HFFc6 (cell line): ENCODE data around the gene DDO. TPM values are rescaled to one million over a fixed set of nuclear protein-coding genes. Genes with fewer than 3 reads are reported as not detected.

ENCODE experiments used
- DNase-seq: peaks from one replicate; pipeline ENCODE4 v3.0.0-alpha.2; 2018
- H3K27ac Mint-ChIP-seq: 2 replicates; pipeline ENCODE4 v1.8.0; 2020; ENCODE audit warnings: mild to moderate bottlenecking, mixed read lengths
- H3K27me3 Mint-ChIP-seq: 2 replicates; pipeline ENCODE4 v1.8.0; 2021; ENCODE audit warnings: mild to moderate bottlenecking, moderate library complexity, mixed read lengths; ENCODE audit not compliant: insufficient read depth
- H3K36me3 Mint-ChIP-seq: 2 replicates; pipeline ENCODE4 v1.8.0; 2021; ENCODE audit warnings: low read depth, mixed read lengths
- H3K4me1 Mint-ChIP-seq: 2 replicates; pipeline ENCODE4 v1.8.0; 2020; ENCODE audit warnings: low read depth, mixed read lengths
- H3K4me3 Mint-ChIP-seq: 2 replicates; pipeline ENCODE4 v1.8.0; 2020; ENCODE audit warnings: mild to moderate bottlenecking, moderate library complexity, mixed read lengths
- H3K9me3 Mint-ChIP-seq: 2 replicates; pipeline ENCODE4 v1.8.0; 2020; ENCODE audit warnings: mild to moderate bottlenecking, mixed read lengths
- total RNA-seq, 6 experiments: library from RNA; stranded (reverse); fragmentation: NEBNext Ultra II Directional; extraction: Animal tissue kit (Norgen Biotek cat#: 25700); gene quantifications; 2 replicates in 1 of 6; 3 replicates in 5 of 6; pipeline ENCODE4 v1.2.3, GENCODE V29; 2021
- TF ChIP-seq, protein P1 (sequence below): fragments of 200-600 bp; sonication (generic); IDR thresholded peaks from 2 replicates; pipeline ENCODE4 v1.5.0; 2021; ENCODE audit warnings: antibody characterized with exemption, mild to moderate bottlenecking

Gene DDO
- total RNA-seq, 6 experiments from 2014 or later = 0.50 to 1.2 (median 0.98) TPM

- DNase-seq = no peak
- TF ChIP-seq, protein P1, sequence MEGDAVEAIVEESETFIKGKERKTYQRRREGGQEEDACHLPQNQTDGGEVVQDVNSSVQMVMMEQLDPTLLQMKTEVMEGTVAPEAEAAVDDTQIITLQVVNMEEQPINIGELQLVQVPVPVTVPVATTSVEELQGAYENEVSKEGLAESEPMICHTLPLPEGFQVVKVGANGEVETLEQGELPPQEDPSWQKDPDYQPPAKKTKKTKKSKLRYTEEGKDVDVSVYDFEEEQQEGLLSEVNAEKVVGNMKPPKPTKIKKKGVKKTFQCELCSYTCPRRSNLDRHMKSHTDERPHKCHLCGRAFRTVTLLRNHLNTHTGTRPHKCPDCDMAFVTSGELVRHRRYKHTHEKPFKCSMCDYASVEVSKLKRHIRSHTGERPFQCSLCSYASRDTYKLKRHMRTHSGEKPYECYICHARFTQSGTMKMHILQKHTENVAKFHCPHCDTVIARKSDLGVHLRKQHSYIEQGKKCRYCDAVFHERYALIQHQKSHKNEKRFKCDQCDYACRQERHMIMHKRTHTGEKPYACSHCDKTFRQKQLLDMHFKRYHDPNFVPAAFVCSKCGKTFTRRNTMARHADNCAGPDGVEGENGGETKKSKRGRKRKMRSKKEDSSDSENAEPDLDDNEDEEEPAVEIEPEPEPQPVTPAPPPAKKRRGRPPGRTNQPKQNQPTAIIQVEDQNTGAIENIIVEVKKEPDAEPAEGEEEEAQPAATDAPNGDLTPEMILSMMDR = no peak
- Mint-ChIP-seq H3K4me3 (no peak overlapping the region), H3K36me3 (no peaks in the 10 kb centered on the region), H3K9me3 (no peaks in the 10 kb centered on the region), H3K27me3 (peaks cover 24% of the 10 kb centered on the region), H3K4me1 (no peaks in the 10 kb centered on the region), H3K27ac (no peak overlapping the region)
Observed at GRCh38 chr6:110348961-110349690, 66.2 kb downstream of the DDO start.

- Mint-ChIP-seq H3K27ac (no peak overlapping the region), H3K4me3 (no peak overlapping the region), H3K36me3 (no peaks in the 10 kb centered on the region), H3K9me3 (no peaks in the 10 kb centered on the region), H3K27me3 (peaks cover 23% of the 10 kb centered on the region), H3K4me1 (no peaks in the 10 kb centered on the region)
- TF ChIP-seq, protein P1 = no peak
- no peak for DNase-seq
Observed at GRCh38 chr6:110345025-110345424, 70.3 kb downstream of the DDO start.

DNA sequence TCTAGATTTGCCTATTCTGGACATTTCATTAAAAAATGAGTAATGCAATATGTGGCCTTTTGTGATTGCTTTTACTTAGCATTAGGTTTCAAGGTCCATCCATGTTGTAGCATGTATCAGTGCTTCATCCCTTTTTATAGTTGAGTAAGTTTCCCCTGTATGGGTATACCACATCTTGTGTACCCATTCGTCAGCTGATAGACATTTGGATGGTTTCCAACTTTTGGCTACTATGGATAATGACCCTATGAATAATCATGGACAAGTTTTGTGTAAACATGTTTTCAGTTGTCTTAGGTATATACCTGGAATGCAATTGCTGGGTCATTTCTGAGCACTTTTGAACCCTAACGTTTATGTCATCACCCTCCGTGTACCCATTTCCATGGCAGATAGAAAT is 72.6 kb downstream of the DDO start:
- TF ChIP-seq, protein P1 = no peak
- DNase-seq = no peak
- Mint-ChIP-seq H3K9me3 (no peaks in the 10 kb centered on the region), H3K36me3 (no peaks in the 10 kb centered on the region), H3K4me3 (no peak overlapping the region), H3K4me1 (no peaks in the 10 kb centered on the region), H3K27ac (no peak overlapping the region), H3K27me3 (peaks cover 18% of the 10 kb centered on the region)

Other genes starting within 250 kb of the DDO start
- gene WASF1, start 235.9 kb downstream of the DDO start, total RNA-seq = 10 to 100 TPM; 11.6 to 13.5 (median 12.3) TPM
- gene CDC40, start 235.1 kb downstream of the DDO start, total RNA-seq = 10 to 100 TPM; 18.7 to 20.1 (median 19.6) TPM
- gene METTL24, start 57.2 kb downstream of the DDO start, total RNA-seq = not detected
- gene SLC22A16, start 61.0 kb upstream of the DDO start, total RNA-seq = not detected